NCI-H524 treated with DMSO at 0.1 percent for 48 hours (cell line): ENCODE data around the gene SENP8.

Source experiments
- DNase-seq: peaks from one replicate; lab custom pipeline; 2025; lab: John Stamatoyannopoulos, UW

The SENP8 gene

DNA sequence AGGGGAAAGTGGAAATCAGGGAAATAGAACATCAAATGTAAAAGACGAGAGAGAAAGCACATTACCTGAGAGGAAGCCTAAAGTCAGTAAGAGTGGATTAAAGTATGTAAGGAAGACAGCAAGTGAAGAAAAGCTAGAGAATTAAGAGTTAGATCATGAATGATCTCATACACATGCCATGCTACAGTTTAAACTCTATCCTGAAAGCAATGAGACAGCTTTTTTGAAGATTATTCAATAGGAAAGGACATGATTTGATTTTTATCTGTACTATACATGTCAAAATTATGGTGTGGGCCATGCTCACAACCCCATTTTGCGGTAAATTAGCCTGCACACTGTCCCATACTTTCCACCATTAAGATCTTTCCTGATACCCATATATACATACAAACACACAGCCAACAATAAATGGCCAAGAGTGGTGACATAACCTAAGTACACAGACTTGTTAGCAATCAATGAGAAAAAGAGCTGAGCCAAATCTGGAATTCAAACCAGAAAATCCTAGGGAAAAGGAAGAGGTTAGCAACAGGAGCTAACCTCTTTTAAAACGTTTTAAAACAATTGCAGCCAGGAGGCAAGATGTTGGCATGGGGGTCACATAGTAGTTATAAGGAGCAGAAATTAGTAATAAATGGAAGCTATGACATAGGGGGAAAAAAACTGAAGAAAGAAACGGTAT lies 4.7 kb upstream of the SENP8 start:
- no peak for DNase-seq

DNA sequence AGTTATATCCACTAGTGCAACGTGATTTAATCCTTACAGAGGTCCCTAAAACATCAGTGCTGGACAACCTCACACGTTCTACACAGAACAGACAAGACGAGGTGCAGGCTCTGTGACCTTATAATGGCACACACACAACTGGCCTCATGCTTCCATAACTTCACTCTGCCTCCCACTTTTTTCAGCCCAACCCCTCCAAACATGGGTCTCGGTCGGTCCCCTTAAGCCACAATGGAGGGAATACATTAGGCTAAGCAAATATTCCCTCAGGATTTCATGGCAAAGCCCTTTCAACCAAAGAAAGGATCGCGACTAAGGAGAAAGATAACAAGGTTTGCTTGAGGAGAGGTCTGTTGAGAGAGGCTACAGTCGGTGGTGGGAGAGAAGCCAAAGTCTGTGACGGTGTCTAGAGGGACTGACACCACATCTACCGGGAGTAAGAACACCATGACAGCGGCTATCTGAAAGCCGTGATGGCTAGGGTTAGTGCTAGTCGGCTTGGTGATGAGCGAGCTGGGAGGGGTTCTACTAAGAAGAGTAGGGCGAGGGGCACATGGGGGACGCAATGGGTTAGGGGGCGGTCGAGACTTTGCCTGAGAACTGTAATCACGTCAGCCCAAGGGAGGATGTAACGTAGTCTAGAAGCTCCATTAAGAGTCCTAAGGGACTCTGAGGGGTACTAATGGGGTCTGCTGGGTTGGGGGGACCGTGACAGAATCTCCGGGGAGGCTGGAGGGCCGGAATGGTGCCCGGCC lies 1.3 kb upstream of the SENP8 start:
- no peak for DNase-seq

DNA sequence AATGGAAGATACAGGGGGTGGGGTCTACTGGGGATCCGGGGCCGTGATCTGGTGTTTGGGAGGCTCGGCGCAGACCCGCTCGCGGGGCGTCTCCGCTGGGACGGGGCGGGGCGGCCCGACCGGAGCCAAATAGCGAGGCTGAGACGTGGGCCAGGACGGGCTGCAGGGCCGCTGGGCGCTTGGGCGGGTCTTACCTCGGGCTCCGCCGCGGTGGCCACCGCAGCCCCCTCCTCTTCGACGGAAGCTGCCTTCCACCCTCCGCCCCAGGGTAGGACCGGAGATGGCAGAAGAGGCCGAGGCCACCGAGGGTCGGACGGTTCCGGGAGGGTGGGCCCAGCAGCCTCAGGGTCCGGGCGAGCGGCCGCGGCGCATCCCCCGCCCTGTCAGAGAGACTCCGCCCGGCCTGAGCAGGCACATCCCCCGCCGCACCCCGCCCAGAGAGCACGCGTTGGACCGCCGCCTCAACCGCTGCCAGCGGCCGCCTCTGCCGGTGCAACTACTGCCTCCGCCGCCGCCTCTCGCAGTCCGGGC lies 652 bp upstream of the SENP8 start:
- no peak for DNase-seq

DNA sequence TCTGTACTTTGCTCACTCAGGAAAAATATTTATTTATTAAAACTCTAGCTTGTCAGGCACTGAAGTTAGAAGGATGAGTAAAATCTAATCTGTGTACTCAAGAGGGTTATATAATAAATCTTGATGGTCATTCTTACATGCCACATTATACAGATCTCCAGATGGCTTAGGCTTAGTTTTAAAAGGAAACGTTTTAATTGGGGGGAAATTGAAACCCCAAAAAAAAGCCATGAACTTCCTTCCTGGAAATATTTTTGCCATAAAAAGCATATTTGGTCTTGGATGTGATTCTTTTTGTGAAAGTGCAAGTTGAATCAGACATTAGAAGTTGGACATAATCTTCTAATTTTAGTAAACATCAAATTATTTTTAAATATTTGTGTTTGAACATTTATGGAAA lies 6.0 kb downstream of the SENP8 start:
- no peak for DNase-seq

DNA sequence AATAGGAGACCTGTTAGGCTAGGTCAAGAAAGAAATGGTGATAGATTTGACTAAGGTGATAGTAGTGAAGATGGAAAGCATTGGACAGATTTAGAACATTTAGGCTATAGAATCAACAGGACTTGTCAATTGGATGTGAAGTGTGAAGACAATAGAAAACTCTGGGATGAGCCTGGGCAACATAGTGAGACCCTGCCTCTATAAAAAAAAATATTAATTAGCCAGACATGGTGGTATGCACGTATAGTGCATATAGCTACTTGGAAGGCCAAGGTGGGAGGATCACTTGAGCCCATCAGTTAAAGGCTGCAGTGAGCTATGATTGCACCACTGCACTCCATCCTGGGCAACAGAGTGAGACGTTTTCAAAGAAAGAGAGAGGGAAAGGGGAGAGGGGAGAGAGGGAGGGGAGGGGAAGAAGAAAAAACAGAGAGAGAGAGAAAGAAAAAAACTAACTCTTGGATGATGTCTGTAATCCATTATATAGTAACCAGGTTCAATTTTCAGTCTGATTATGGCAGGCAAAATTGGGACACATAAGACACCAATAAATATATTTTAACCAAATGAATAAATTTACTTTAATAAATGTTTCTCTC lies 9.6 kb downstream of the SENP8 start:
- DNase-seq = no peak

DNA sequence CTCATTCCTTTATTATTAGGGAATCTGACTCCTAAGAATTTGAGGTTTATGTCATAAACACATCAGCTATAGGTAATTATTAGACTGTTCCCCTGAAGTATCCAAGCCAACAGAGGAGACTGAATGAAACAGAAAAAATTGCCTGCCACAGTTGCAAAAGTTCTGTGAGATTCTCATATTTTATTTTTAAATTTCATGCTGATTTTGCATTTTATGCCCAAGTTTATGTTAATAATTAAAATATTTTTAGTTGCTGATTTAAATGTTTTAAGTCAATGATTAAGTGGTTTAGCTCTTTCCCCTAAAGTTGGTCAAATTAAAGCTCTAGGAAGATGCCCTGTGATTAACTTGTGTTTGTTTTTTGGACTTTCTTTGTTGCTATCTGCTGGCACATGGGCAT lies 10.2 kb downstream of the SENP8 start:
- no peak for DNase-seq

DNA sequence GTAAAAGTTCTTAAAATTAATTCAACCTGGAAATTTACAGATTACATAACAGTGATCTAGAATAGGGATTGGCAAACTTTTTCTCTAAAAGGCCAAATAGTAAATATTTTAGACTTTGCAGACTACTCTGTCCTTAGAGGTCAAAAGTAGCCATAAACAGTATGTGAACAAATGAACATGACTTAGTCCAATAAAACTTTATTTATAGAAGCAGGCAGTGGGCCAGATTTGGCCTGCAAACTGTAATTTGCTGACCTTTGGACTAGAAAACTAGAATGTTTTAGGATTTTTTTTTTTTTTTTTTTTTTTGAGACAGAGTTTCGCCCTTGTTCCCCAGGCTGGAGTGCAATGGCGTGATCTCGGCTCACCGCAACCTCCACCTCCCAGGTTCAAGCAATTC lies 12.1 kb downstream of the SENP8 start:
- no peak for DNase-seq

DNA sequence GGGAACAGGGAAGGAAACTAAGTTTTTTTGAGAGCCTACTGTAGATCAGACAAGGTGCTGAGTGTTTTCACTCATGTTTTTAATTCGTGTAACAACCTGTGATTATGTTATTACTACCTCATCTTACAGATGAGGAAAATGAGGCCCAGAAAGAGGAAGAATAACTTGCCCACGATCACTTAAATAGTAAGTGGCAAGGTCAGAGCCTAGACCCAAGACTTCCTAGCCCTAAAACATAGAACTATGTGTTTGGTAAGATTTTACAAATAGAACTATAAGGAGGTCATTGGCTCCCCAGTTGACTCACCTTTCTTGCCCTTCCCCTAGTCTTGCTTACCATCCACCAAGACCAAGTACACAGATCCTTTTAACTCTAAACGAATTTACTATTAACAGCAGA lies 13.7 kb downstream of the SENP8 start:
- no peak for DNase-seq

DNA sequence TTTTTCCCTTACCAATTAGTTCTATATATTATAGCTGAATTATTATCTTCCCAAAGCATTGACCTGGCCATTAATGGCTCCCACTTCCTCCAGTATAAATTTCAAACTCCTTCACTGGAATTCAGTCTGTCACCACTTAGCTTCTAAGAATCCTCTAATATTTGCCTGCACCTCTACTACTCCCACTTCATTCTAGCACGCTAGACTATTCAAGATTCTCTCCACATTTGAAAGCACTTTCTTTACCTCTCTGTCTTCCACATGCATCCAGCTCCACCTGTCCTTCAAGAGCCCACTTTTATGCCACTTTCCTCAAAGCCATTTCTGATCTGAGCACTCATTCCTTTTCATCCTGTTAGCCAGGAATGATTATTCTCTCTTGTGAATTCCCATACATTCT lies 15.0 kb downstream of the SENP8 start:
- DNase-seq = no peak

DNA sequence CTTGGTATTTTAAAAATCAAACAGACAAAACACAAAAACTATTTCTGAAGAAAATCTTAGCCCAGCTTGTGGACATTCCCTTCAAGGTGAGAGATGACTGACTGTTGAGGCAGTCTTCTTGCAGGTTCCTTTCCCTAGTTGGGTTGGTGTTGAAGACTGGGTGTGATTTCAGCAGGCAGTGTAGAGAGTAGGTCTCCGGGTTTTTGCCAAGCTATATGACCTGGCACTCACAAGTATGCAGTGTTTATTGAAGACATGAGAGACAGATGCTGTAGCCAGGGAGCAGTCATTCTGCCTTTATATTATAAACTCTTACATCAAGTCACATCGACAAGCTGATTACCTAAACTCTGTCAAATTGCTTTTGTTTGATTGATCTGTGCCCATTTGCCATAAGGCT lies 17.5 kb downstream of the SENP8 start:
- no peak for DNase-seq

DNA sequence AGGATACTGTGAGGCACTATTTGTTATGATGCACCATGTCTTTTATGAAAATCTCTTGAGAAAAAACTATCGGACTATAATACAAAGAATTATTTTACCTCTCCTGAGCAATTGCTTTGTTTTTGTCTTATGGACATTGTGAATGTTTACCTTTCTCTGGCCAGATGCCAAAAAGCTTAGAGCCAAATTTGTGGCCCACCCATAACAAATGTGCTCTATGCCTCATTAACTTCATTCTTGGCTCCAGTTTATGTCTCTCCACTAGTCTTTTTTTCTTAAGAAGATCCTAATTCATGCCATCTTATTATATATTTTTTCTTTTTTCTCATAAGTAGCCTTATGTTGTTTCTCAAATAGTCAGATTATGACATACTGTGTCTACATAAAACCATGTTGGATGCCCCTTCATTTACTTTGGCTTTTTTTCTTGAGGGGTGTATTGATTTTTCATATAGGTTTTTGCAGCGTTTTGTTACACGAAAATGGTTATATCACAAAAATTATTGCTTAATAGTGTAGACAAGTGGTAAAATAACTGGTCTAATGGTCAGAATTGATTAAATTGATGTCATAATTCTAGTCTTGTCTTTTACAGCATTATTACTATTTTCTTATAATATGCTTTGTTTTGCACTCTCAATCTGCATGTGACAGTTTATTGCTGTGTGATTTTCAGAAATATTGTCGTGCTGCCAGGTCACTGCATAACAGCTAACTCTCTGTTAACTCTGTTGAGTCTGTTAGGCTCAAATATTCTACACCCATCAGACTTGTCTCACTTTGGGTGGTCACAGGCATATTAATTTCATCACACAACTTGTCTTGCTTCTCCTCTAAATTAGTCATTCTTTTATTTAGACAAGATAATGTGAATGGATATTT lies 18.2 kb downstream of the SENP8 start:
- DNase-seq = no peak

DNA sequence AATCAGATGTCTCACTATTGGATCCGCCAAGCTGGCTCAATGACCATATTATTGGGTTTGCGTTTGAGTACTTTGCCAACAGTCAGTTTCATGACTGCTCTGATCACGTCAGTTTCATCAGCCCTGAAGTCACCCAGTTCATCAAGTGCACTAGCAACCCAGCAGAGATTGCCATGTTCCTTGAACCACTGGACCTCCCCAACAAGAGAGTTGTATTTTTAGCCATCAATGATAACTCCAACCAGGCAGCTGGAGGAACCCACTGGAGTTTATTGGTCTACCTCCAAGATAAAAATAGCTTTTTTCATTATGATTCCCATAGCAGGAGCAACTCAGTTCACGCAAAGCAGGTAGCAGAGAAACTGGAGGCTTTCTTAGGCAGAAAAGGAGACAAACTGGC lies 21.5 kb downstream of the SENP8 start:
- DNase-seq = no peak

DNA sequence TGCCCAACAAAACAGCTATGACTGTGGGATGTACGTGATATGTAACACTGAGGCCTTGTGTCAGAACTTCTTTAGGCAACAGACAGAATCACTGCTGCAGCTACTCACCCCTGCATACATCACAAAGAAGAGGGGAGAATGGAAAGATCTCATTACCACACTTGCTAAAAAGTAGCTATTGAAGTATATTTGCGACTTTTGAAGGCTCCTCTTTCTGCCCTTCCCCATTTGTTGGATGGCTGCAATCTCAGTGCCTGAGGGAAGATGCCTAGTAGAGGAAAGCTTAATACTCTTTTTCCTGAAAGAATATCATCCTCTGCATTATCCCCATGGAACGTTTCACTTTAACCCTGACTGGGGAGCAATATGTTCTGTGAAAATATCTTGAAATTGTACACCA lies 21.9 kb downstream of the SENP8 start:
- no peak for DNase-seq

DNA sequence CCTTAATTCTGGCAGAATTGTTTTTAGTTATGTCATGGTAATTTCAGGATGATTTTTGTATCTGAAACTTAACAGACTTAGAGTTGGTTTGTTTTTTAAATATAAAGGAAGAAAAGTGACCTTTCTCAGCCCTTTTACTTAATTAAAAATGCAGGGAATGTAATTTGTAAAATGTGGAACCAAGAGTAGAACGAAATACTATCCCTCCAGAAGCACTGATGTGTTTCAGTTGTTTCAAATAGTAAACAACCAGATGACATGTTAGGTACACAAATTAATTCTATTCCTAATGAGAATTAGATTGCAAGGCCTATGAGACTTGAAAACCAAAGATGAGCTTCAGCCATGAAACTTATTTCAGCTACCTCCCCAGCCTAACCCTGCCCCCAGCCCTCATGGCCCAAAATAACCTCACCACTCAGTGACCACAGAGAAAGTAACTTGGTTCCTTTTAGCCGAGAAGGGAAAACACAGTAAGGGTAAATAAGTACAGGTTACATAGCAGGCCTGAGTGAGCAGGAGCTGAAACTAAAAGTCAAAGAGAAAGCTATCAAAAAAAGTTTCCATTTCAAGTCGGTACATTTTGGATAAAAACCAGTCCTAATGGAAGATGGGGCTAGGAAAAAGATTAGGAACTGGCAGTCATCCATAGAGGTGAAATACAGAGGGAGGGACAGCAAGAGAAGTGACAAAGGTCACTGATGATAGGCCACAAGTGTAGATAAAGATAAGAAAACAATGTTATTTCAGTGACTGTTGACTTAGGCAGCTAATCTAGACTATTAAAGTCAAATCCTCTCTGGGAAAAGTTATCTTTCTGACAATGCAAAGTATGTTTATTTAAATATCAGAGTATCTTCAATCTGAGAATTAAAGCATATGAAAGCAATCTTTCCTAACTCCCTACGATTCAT lies 23.2 kb downstream of the SENP8 start:
- DNase-seq = no peak

DNA sequence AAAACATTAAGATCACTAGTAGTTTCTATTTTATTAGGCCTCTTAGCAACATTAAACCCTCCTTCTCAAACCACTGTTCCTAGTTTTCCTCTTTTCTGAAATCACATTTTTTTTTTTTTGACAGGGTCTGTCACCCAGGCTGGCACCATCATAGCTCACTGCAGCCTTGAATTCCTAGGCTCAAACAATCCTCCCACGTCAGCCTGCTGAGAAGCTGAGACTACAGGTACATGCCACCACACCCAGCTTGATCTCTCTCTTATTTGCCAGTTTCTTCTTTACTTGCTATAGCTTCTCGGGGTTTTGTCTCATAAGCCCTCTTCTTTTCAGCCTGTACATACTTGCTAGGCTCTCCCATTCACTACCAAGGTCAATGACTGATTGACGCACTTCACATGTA lies 28.0 kb downstream of the SENP8 start:
- no peak for DNase-seq

DNA sequence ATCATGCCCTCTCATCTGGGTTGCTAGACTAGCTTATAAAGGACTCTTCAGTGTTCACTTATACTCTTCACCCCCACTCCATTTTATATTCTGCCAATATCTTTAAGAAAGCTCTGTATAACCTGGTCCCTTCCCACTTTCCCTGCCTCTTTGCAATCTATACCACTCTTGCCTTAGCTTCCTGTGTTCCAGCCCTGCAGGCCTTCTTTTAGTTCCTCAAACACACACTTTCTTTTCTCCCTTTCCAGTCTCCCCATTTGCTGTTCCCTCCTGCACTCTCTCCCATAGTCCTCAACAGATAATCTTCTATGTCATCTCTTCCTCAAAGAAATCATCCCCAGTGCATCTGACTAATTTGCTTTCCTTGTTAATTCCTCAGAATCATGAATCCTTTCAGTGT lies 28.7 kb downstream of the SENP8 start:
- no peak for DNase-seq

DNA sequence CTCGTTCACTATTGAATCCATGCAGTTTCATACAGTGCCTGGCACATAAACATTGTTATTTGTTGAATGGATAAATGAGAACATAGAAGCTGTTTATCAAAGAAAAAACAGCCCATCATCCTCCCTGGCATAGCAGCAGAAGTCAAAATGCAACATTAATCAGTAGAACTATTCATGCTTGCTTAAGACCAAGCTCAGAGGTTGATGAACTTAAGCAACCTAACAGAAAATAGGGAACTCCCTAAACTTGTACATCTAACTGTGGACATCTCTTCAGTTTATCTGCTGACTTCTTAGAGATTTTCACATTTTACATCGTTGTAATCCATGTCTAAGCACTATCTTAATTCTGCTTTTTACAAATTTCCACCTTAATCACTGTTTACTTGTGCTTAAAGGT lies 29.2 kb downstream of the SENP8 start:
- DNase-seq = no peak

DNA sequence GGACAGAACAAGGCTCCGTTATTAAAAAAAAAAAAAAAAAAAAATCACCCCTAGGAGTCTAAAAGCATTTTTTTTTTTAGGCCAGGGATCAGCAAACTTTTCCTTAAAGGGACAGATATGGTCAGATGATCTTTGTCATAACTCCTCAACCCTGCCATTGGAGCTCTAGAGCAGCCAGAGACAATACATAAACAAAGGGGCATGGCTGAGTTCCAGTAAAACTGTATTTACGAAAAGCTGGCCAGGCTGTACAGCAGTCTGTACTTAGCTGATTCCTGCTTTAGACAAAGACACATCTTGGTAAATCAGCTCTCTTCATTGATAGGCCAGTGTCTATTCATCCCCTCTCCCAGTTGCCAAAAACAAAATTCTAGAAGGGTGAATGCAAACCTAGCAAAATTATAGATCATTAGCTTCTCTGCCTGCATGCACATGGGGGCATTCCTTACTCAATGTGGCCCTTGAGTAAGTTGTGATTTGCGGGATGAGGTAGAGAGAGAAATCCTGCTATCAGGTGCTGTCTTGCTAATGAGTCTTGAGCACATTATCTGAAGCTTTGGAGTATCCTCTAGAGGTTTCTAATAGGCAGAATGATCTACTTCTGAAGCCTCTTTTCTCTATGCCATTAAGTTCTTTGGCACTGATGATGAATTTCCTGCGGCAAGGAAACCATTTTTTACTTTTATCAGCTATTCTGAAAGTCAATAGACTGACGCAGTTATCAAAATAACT lies 35.2 kb downstream of the SENP8 start:
- no peak for DNase-seq

DNA sequence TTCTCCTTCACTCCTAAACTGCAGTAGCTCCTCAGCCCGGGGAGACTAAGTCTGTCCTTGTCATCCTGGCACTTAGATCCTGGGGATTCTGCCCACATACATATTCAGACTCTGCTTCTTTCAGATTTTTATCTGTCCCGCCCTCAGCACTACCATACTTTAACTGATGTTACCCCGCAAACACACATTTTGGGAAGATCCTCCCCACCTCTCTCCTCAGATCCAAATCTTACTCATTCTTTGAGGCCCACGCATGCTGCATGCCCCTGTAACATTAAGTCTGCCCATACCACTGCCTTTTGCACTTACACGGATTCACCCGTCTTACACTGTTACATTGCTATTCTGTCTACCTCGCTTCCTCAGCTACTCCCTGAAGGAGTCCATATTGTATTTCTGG lies 36.1 kb downstream of the SENP8 start:
- DNase-seq = no peak

DNA sequence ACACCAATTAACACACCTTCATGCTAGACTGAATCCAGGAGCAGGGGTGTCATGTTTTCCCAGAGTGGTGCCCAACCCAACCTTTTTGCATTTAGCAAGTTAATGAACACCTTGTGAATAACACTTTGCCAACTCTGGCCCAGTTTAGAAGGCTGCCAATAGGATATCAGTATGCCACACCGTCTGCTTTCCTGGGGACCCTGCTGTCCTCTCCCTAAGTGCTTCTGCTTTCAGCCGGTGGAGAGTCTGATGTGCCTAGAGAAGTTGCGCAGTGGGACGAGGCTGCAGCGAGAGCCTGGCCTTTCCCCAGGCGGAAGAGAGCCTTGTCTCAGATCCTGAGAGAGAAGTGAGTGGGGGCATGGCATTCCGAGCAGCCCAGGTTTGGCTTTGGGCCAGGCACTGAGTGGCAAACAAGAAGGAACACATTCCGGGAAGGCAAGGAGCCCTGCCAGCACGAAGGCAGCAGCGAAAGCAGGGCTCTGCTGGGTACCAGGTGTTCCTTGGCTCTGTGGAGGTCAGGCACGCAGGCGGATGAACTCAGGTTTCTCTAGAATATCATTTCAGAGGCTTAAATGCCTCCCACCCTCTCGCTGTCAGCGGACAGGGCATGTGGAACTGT lies 36.9 kb downstream of the SENP8 start:
- DNase-seq = peak; percentile 47
